T-helper 17 cell (primary cell): ENCODE measurements around the gene IFIT1. TPM values are rescaled to one million over a fixed set of nuclear protein-coding genes. Genes with fewer than 3 reads are reported as not detected.
A peak's percentile ranks its signal among the peaks of the same experiment; 100 is the strongest.
"Not testable (repeated sequence)": the region's sequence is repeated elsewhere in the genome, so short reads cannot be mapped to it uniquely, and the experiment has no call there.

Experiments
- ATAC-seq: fragments of 150-1000 bp; cut with Tn5 transposase; 2 replicates; pipeline ENCODE4 v1.10.0; 2021; ENCODE audit warnings: mild to moderate bottlenecking, moderate library complexity
- DNase-seq, 3 donors: peaks; one replicate each; pipeline versions ENCODE4 v3.0.0 to v3.0.0-alpha.2; 2020 to 2021
- H3K9me3 ChIP-seq: one replicate; pipeline ENCODE4 v1.7.0; 2013; ENCODE audit warnings: low read length, mild to moderate bottlenecking; ENCODE audit not compliant: control insufficient read depth, poor library complexity, severe bottlenecking
- H3K27ac Mint-ChIP-seq: one replicate; pipeline ENCODE4 v1.8.0; 2022; ENCODE audit warnings: mild to moderate bottlenecking, moderate library complexity, mixed read lengths
- H3K27me3 Mint-ChIP-seq: one replicate; pipeline ENCODE4 v1.8.0; 2022; ENCODE audit warnings: mixed read lengths
- H3K36me3 Mint-ChIP-seq: one replicate; pipeline ENCODE4 v1.8.0; 2022; ENCODE audit warnings: low read depth, mixed read lengths
- H3K4me1 Mint-ChIP-seq: one replicate; pipeline ENCODE4 v1.8.0; 2022; ENCODE audit warnings: mild to moderate bottlenecking, mixed read lengths
- H3K4me3 Mint-ChIP-seq: one replicate; pipeline ENCODE4 v1.8.0; 2022; ENCODE audit warnings: mild to moderate bottlenecking, moderate library complexity, mixed read lengths
- total RNA-seq, 4 donors: library from RNA in 2 of 4; stranded (reverse) in 2 of 4; gene quantifications; one replicate each; pipeline ENCODE4 v1.2.3 and lab custom pipeline; 2022 to 2026

IFIT1 gene
- total RNA-seq, 2 donors from 2014 or later: 1.9 to 3.8 TPM

GRCh38 chr10:89371987-89372386 lies 20.4 kb upstream of the IFIT1 start:
- H3K27me3 Mint-ChIP-seq: peaks cover 12% of the 10 kb centered on the region
- peaks cover 19% of the 10 kb centered on the region for H3K4me1 Mint-ChIP-seq
- H3K4me3 Mint-ChIP-seq: no peak overlapping the region
- no peak for ATAC-seq
- no peak for DNase-seq
- no peaks in the 10 kb centered on the region for H3K36me3 Mint-ChIP-seq
- no peaks in the 10 kb centered on the region for H3K9me3 ChIP-seq
- H3K27ac Mint-ChIP-seq: no peak overlapping the region

- Mint-ChIP-seq H3K4me1 (peaks cover 5% of the 10 kb centered on the region), H3K4me3 (no peak overlapping the region), H3K36me3 (no peaks in the 10 kb centered on the region), H3K27ac (no peak overlapping the region), H3K27me3 (peaks cover 12% of the 10 kb centered on the region)
- ATAC-seq (no peak), DNase-seq (no peak)
- H3K9me3 ChIP-seq: no peaks in the 10 kb centered on the region
Observed at GRCh38 chr10:89373916-89374711, 18.3 kb upstream of the IFIT1 start.

- H3K4me1 Mint-ChIP-seq: no peaks in the 10 kb centered on the region
- H3K27ac Mint-ChIP-seq: no peak overlapping the region
- H3K4me3 Mint-ChIP-seq: no peak overlapping the region
- H3K27me3 Mint-ChIP-seq: peaks cover 12% of the 10 kb centered on the region
- H3K9me3 ChIP-seq: no peaks in the 10 kb centered on the region
- no peak for ATAC-seq
- no peak for DNase-seq
- no peaks in the 10 kb centered on the region for H3K36me3 Mint-ChIP-seq
Observed at GRCh38 chr10:89374713-89375141, 17.7 kb upstream of the IFIT1 start.

GRCh38 chr10:89377705-89378637 lies 14.5 kb upstream of the IFIT1 start, which contains the start of gene IFIT1B:
Gene IFIT1B, plus strand, starts transcription at chr10:89378056. Its CDS starts 80 bp downstream, at chr10:89378136.
- H3K4me1 Mint-ChIP-seq: no peaks in the 10 kb centered on the region
- no peaks in the 10 kb centered on the region for H3K36me3 Mint-ChIP-seq
- peaks cover 8% of the 10 kb centered on the region for H3K27me3 Mint-ChIP-seq
- H3K4me3 Mint-ChIP-seq: no peak within 1 kb of the TSS
- ATAC-seq (no peak), DNase-seq (no peak)
- H3K27ac Mint-ChIP-seq: no peak within 1 kb of the TSS
- H3K9me3 ChIP-seq: no peaks in the 10 kb centered on the region

GRCh38 chr10:89379103-89379502 lies 13.3 kb upstream of the IFIT1 start:
- Mint-ChIP-seq H3K4me1 (no peaks in the 10 kb centered on the region), H3K36me3 (no peaks in the 10 kb centered on the region), H3K27me3 (peaks cover 7% of the 10 kb centered on the region), H3K4me3 (no peak overlapping the region), H3K27ac (no peak overlapping the region)
- no peak for DNase-seq
- ATAC-seq: no peak
- H3K9me3 ChIP-seq: no peaks in the 10 kb centered on the region

GRCh38 chr10:89382757-89383156 lies 9.7 kb upstream of the IFIT1 start:
- Mint-ChIP-seq H3K27me3 (no peaks in the 10 kb centered on the region), H3K36me3 (no peaks in the 10 kb centered on the region), H3K4me3 (no peak overlapping the region), H3K27ac (no peak overlapping the region), H3K4me1 (no peaks in the 10 kb centered on the region)
- DNase-seq: no peak
- ATAC-seq: no peak
- H3K9me3 ChIP-seq: no peaks in the 10 kb centered on the region

- H3K27me3 Mint-ChIP-seq: no peaks in the 10 kb centered on the region
- H3K9me3 ChIP-seq: no peaks in the 10 kb centered on the region
- ATAC-seq: no peak
Observed at GRCh38 chr10:89384474-89385340, 7.7 kb upstream of the IFIT1 start.

GRCh38 chr10:89388806-89389205 lies 3.6 kb upstream of the IFIT1 start:
- no peaks in the 10 kb centered on the region for H3K36me3 Mint-ChIP-seq
- ATAC-seq (no peak), DNase-seq (no peak)
- H3K4me3 Mint-ChIP-seq: no peak overlapping the region
- no peaks in the 10 kb centered on the region for H3K9me3 ChIP-seq
- peaks cover 2% of the 10 kb centered on the region for H3K4me1 Mint-ChIP-seq
- no peak overlapping the region for H3K27ac Mint-ChIP-seq
- no peaks in the 10 kb centered on the region for H3K27me3 Mint-ChIP-seq

More at GRCh38 chr10:89384474-89385340, 7.7 kb upstream of the IFIT1 start:
- DNase-seq: no peak
- no peak overlapping the region for H3K27ac Mint-ChIP-seq
- H3K36me3 Mint-ChIP-seq: no peaks in the 10 kb centered on the region
- H3K4me3 Mint-ChIP-seq: no peak overlapping the region
- no peaks in the 10 kb centered on the region for H3K4me1 Mint-ChIP-seq

GRCh38 chr10:89389254-89389653 lies 3.2 kb upstream of the IFIT1 start:
- no peak overlapping the region for H3K27ac Mint-ChIP-seq
- H3K27me3 Mint-ChIP-seq: no peaks in the 10 kb centered on the region
- H3K4me3 Mint-ChIP-seq: no peak overlapping the region
- no peaks in the 10 kb centered on the region for H3K36me3 Mint-ChIP-seq
- no peak for DNase-seq
- H3K4me1 Mint-ChIP-seq: peaks cover 4% of the 10 kb centered on the region
- no peaks in the 10 kb centered on the region for H3K9me3 ChIP-seq
- ATAC-seq: no peak

GRCh38 chr10:89390476-89391225 lies 1.8 kb upstream of the IFIT1 start:
- DNase-seq (no peak), ATAC-seq (no peak)
- H3K4me3 Mint-ChIP-seq: no peak overlapping the region
- no peaks in the 10 kb centered on the region for H3K9me3 ChIP-seq
- H3K27ac Mint-ChIP-seq: no peak overlapping the region
- peaks cover 13% of the 10 kb centered on the region for H3K4me1 Mint-ChIP-seq
- no peaks in the 10 kb centered on the region for H3K36me3 Mint-ChIP-seq
- no peaks in the 10 kb centered on the region for H3K27me3 Mint-ChIP-seq

- not testable (repeated sequence) for H3K4me3 Mint-ChIP-seq, H3K27ac Mint-ChIP-seq, H3K9me3 ChIP-seq, DNase-seq, H3K36me3 Mint-ChIP-seq, H3K27me3 Mint-ChIP-seq, ATAC-seq
- peaks cover 13% of the 10 kb centered on the region for H3K4me1 Mint-ChIP-seq
Observed at GRCh38 chr10:89391226-89391576, 1.2 kb upstream of the IFIT1 start.

- ATAC-seq: peak; percentile 42
- H3K36me3 Mint-ChIP-seq: peaks cover 2% of the 10 kb centered on the region
- peak overlapping the region; percentile 89 for H3K27ac Mint-ChIP-seq
- peaks cover 13% of the 10 kb centered on the region for H3K4me1 Mint-ChIP-seq
- H3K27me3 Mint-ChIP-seq: no peaks in the 10 kb centered on the region
- H3K4me3 Mint-ChIP-seq: peak overlapping the region; percentile 88
- no peaks in the 10 kb centered on the region for H3K9me3 ChIP-seq
- DNase-seq: no peak
Observed at GRCh38 chr10:89392974-89393373, 551 bp downstream of the IFIT1 start.
